OCI-LY1 (cell line): ENCODE data around the gene ZNF775.

Experiments used
- EZH2 ChIP-seq: fragments of 200-600 bp; sonication (generic), shearing (Covaris generic); IDR thresholded peaks from 2 replicates; pipeline ENCODE4 v1.8.0; 2017; ENCODE audit warnings: borderline replicate concordance, mixed run types, mild to moderate bottlenecking, antibody characterized with exemption, low read length, moderate library complexity, mixed read lengths
- TF ChIP-seq, protein P1 (sequence below): fragments of 200-600 bp; sonication (generic), shearing (Covaris generic); IDR thresholded peaks from 2 replicates; pipeline ENCODE4 v1.5.1; 2017; ENCODE audit warnings: mild to moderate bottlenecking, antibody characterized with exemption, low read length, moderate library complexity, mixed read lengths

DNA sequence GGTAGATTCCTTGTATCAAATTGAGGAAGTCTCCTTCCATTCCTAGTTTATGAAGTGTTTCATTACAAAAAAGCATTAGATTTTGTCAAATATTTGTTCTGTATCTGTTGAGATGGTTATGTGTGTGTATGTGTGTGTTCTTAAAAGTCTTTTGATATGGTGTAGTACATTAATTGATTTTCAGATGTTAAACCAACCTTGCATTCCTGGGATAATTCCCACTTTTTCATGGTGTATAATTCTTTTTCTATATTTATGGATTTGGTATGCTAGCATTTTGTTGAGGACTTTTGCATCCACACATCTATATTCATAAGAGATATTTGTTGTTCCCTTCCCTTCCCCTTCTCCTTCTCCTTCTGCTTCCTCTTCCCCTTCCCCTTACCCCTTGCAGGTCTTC, 62.4 kb downstream of the ZNF775 start:
- TF ChIP-seq, protein P1, sequence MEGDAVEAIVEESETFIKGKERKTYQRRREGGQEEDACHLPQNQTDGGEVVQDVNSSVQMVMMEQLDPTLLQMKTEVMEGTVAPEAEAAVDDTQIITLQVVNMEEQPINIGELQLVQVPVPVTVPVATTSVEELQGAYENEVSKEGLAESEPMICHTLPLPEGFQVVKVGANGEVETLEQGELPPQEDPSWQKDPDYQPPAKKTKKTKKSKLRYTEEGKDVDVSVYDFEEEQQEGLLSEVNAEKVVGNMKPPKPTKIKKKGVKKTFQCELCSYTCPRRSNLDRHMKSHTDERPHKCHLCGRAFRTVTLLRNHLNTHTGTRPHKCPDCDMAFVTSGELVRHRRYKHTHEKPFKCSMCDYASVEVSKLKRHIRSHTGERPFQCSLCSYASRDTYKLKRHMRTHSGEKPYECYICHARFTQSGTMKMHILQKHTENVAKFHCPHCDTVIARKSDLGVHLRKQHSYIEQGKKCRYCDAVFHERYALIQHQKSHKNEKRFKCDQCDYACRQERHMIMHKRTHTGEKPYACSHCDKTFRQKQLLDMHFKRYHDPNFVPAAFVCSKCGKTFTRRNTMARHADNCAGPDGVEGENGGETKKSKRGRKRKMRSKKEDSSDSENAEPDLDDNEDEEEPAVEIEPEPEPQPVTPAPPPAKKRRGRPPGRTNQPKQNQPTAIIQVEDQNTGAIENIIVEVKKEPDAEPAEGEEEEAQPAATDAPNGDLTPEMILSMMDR: no peak
- no peak for TF ChIP-seq EZH2
